Glutamatergic neuron (in vitro differentiated cells): ENCODE data around the gene SMOC2. TPM values are rescaled to one million over a fixed set of nuclear protein-coding genes. Genes with fewer than 3 reads are reported as not detected.

ENCODE experiments used
- DNase-seq: peaks from one replicate; pipeline ENCODE4 v3.0.0; 2022
- H3K27ac Mint-ChIP-seq: one replicate; pipeline ENCODE4 v1.8.0; 2020; ENCODE audit warnings: mild to moderate bottlenecking, mixed read lengths, inconsistent platforms; ENCODE audit not compliant: unreplicated experiment
- H3K27me3 Mint-ChIP-seq: one replicate; pipeline ENCODE4 v1.8.0; 2020; ENCODE audit warnings: mild to moderate bottlenecking, moderate library complexity, mixed read lengths, inconsistent platforms; ENCODE audit not compliant: unreplicated experiment
- H3K36me3 Mint-ChIP-seq: one replicate; pipeline ENCODE4 v1.8.0; 2020; ENCODE audit warnings: mild to moderate bottlenecking, mixed read lengths, inconsistent platforms; ENCODE audit not compliant: unreplicated experiment
- H3K4me1 Mint-ChIP-seq: one replicate; pipeline ENCODE4 v1.8.0; 2020; ENCODE audit warnings: mild to moderate bottlenecking, low read depth, mixed read lengths, inconsistent platforms; ENCODE audit not compliant: unreplicated experiment
- H3K4me3 Mint-ChIP-seq: one replicate; pipeline ENCODE4 v1.8.0; 2020; ENCODE audit warnings: mild to moderate bottlenecking, mixed read lengths, inconsistent platforms; ENCODE audit not compliant: unreplicated experiment
- H3K9me3 Mint-ChIP-seq: one replicate; pipeline ENCODE4 v1.8.0; 2020; ENCODE audit warnings: mild to moderate bottlenecking, moderate library complexity, mixed read lengths, inconsistent platforms; ENCODE audit not compliant: unreplicated experiment
- total RNA-seq: library from RNA; stranded (reverse); fragmentation: NEBNext Ultra II Directional; extraction: Animal tissue kit (Norgen Biotek cat#: 25700); gene quantifications from one replicate; pipeline ENCODE4 v1.2.1, GENCODE V29; 2021; ENCODE audit not compliant: unreplicated experiment
- TF ChIP-seq, protein P1 (sequence below): fragments of 200-600 bp; sonication (generic); IDR thresholded peaks from one replicate; pipeline ENCODE4 v1.5.0; 2021; ENCODE audit not compliant: partially characterized antibody, unreplicated experiment

SMOC2 gene
- total RNA-seq, 1 donor from 2014 or later: 0.44 TPM

DNA sequence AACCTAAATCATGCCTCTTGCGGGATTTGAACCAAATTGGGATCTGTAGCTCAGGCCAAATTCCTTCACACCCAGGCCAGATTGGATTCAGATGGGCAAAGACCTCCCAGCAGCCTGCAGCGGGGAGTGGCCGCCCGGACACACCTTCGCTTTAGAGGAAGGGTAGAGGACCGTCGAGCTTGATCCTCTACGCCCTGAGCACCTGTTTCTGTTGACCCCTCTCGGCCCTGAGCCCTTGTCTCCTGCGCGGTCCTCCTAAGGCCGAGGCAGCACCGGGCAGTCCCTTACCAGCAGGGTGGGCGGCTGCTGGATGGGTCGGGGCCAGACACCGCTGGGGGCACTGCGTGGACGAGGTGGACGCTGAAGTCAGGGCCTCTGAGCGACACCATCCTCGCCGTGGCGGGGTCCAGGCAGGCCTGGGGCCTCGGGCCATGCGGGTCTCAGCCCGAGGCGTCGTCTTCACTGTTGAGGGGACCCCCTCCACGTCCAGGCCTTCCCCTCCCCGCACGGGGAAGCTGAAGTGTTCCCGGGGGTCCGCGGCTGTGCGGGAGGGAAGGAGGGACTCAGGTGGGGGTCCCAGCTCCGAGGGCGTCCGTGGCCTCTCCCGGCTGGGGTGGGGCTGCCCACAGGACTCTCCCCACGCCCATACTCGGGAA lies 114.8 kb downstream of the SMOC2 start:
- peaks cover 2% of the 10 kb centered on the region for H3K9me3 Mint-ChIP-seq
- H3K4me1 Mint-ChIP-seq: peaks cover 4% of the 10 kb centered on the region
- H3K36me3 Mint-ChIP-seq: no peaks in the 10 kb centered on the region
- H3K27me3 Mint-ChIP-seq: no peaks in the 10 kb centered on the region
- no peak for DNase-seq
- TF ChIP-seq, protein P1, sequence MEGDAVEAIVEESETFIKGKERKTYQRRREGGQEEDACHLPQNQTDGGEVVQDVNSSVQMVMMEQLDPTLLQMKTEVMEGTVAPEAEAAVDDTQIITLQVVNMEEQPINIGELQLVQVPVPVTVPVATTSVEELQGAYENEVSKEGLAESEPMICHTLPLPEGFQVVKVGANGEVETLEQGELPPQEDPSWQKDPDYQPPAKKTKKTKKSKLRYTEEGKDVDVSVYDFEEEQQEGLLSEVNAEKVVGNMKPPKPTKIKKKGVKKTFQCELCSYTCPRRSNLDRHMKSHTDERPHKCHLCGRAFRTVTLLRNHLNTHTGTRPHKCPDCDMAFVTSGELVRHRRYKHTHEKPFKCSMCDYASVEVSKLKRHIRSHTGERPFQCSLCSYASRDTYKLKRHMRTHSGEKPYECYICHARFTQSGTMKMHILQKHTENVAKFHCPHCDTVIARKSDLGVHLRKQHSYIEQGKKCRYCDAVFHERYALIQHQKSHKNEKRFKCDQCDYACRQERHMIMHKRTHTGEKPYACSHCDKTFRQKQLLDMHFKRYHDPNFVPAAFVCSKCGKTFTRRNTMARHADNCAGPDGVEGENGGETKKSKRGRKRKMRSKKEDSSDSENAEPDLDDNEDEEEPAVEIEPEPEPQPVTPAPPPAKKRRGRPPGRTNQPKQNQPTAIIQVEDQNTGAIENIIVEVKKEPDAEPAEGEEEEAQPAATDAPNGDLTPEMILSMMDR: no peak
- no peak overlapping the region for H3K27ac Mint-ChIP-seq
- no peak overlapping the region for H3K4me3 Mint-ChIP-seq

DNA sequence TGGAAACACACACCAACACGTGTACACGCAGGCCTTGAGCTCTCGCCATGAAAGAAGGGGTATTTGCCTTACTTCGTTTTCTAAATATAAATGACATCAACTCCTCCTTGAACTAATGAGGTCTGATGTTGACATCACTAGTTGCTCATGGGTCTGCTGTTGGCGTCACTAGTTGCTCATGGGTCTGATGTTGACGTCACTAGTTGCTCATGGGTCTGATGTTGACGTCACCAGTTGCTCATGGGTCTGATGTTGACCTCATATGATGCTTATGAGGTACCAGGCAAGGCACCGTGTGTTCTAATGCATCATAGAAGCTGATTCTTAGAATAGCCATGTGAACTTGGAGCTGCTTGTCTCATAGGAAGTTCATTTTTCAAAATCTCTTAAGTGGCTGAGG lies 116.5 kb downstream of the SMOC2 start:
- Mint-ChIP-seq H3K27ac (no peak overlapping the region), H3K4me3 (no peak overlapping the region), H3K9me3 (peaks cover 2% of the 10 kb centered on the region), H3K36me3 (no peaks in the 10 kb centered on the region), H3K4me1 (peaks cover 4% of the 10 kb centered on the region), H3K27me3 (no peaks in the 10 kb centered on the region)
- DNase-seq: no peak
- TF ChIP-seq, protein P1: no peak

DNA sequence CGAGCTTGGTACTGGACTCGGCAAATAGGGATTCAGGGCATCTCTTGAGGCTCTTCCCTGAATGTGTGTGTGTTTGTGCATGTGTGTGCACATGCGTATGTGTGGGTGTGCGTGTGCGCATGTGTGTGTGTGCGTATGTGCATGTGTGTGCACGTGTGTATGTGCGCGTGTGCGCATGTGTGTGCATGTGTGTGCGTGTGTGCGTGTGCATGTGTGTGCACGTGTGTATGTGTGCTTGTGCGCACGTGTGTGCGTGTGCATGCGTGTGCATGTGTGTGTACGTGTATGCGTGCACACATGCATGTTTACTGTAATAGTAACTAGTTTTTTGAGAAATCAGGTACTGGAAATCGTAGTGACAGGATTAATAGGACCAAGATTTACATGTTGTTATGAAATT lies 117.7 kb downstream of the SMOC2 start:
- TF ChIP-seq, protein P1: no peak
- Mint-ChIP-seq H3K36me3 (no peaks in the 10 kb centered on the region), H3K9me3 (peaks cover 2% of the 10 kb centered on the region), H3K27ac (no peak overlapping the region), H3K4me3 (no peak overlapping the region), H3K4me1 (peaks cover 3% of the 10 kb centered on the region), H3K27me3 (no peaks in the 10 kb centered on the region)
- DNase-seq: no peak

DNA sequence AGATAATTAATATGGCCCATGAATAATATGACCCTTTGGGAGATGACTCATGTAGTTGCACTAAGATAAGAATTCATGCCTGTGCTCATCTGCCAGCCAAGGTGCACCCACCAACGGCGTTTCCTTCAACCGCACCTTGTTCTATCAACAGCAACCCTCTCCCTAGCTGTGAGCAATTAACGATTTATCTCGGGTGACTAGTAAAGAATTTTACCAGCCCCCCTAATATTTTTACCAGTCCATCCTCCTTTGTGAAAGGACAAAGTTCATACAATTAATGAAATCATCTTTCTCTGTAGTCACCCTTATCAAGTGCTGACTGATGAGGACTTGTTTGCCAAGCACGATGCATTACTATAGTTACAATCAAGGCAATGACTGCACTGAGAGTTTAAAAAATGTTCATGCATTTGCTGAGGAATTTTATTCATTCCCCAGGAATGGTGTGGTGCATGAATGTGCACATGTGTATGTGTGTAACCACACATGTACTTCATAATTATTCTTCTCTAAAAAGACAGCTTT lies 118.7 kb downstream of the SMOC2 start:
- peaks cover 2% of the 10 kb centered on the region for H3K9me3 Mint-ChIP-seq
- TF ChIP-seq, protein P1: no peak
- no peak for DNase-seq
- H3K4me3 Mint-ChIP-seq: no peak overlapping the region
- no peaks in the 10 kb centered on the region for H3K27me3 Mint-ChIP-seq
- H3K27ac Mint-ChIP-seq: no peak overlapping the region
- peaks cover 2% of the 10 kb centered on the region for H3K4me1 Mint-ChIP-seq
- H3K36me3 Mint-ChIP-seq: no peaks in the 10 kb centered on the region

DNA sequence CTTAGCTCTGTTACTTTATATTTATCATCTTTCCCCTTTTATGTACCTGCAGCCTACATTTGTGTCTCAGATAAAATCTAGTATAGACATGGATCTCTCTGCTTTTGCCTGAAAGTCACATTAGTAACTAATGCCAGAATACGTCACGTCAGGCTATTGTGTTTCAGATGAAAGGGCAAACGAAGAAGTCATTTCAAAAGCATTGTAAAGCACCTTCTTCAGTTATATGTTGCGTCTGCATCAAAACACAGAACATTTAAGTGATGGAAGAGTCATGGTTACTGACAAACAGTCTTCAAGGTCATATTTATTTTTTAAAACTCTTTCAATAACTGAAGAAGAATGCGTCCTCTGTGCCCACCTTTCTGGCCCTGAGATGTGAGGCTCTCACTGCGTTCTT lies 119.1 kb downstream of the SMOC2 start:
- Mint-ChIP-seq H3K27ac (no peak overlapping the region), H3K36me3 (peaks cover under 1% of the 10 kb centered on the region), H3K4me3 (no peak overlapping the region), H3K9me3 (peaks cover 2% of the 10 kb centered on the region), H3K4me1 (peaks cover 2% of the 10 kb centered on the region), H3K27me3 (no peaks in the 10 kb centered on the region)
- TF ChIP-seq, protein P1: no peak
- no peak for DNase-seq
